Measurements from ENCODE around the gene XXYLT1. TPM values are rescaled to one million over a fixed set of nuclear protein-coding genes. Genes with fewer than 3 reads are reported as not detected.

XXYLT1 gene
- total RNA-seq, 4 donors from 2014 or later, result 9.6 to 17.7 (median 13.2) TPM

GRCh38 chr3:195153653-195154052 lies 117.3 kb downstream of the XXYLT1 start:
- no peak for TF ChIP-seq POLR2A (IDR thresholded peaks at IDR 0.05)
- TF ChIP-seq EP300 (IDR thresholded peaks at IDR 0.05), result no peak
- TF ChIP-seq CTCF (IDR thresholded peaks at IDR 0.05), result no peak
- Histone ChIP-seq H3K27me3 (no peaks in the 10 kb centered on the region), H3K36me3 (no peaks in the 10 kb centered on the region), H3K9me3 (no peaks in the 10 kb centered on the region), H3K4me1 (peaks cover 0 to 51% (median 25%) of the 10 kb centered on the region in 4 donors), H3K4me3 (no peak overlapping the region), H3K27ac (peak overlapping the region in 3 of 4 donors; percentile 55 to 64 (median 63))
- no peak for DNase-seq (ENCODE audit: low spot score in 2 of 2)
- WGBS, 2 donors, result 77 to 78% methylated on average over 8 of the region's 8 CpGs

GRCh38 chr3:195153130-195153529 lies 117.8 kb downstream of the XXYLT1 start:
- Histone ChIP-seq H3K4me1 (peaks cover 0 to 51% (median 25%) of the 10 kb centered on the region in 4 donors), H3K9me3 (no peaks in the 10 kb centered on the region), H3K27me3 (no peaks in the 10 kb centered on the region), H3K36me3 (no peaks in the 10 kb centered on the region), H3K27ac (peak overlapping the region in 3 of 4 donors; percentile 26 to 55 (median 43)), H3K4me3 (no peak overlapping the region)
- DNase-seq (ENCODE audit: low spot score in 2 of 2), result no peak
- TF ChIP-seq CTCF (IDR thresholded peaks at IDR 0.05) (no peak), POLR2A (IDR thresholded peaks at IDR 0.05) (no peak), EP300 (IDR thresholded peaks at IDR 0.05) (no peak)
- 52 to 59% methylated on average over 7 of the region's 7 CpGs for WGBS, 2 donors

GRCh38 chr3:195151866-195152541 lies 119.0 kb downstream of the XXYLT1 start:
- Histone ChIP-seq H3K27me3 (no peaks in the 10 kb centered on the region), H3K4me1 (peaks cover 0 to 59% (median 25%) of the 10 kb centered on the region in 4 donors), H3K27ac (peak overlapping the region in 2 of 4 donors; percentile 26 to 55), H3K9me3 (no peaks in the 10 kb centered on the region), H3K36me3 (no peaks in the 10 kb centered on the region), H3K4me3 (no peak overlapping the region)
- TF ChIP-seq CTCF (IDR thresholded peaks at IDR 0.05) (no peak), POLR2A (IDR thresholded peaks at IDR 0.05) (no peak), EP300 (IDR thresholded peaks at IDR 0.05) (no peak)
- 75 to 78% methylated on average over 11 of the region's 11 CpGs for WGBS, 2 donors
- DNase-seq (ENCODE audit: low spot score in 2 of 2), result no peak

- 81% methylated on average over 3 of the region's 3 CpGs for WGBS, 2 donors
These were observed 119.6 kb downstream of the XXYLT1 start for GRCh38 chr3:195151402-195151801.

More at GRCh38 chr3:195151402-195151801, 119.6 kb downstream of the XXYLT1 start:
- H3K4me1 ChIP-seq, result peaks cover 0 to 59% (median 25%) of the 10 kb centered on the region in 4 donors
- H3K36me3 ChIP-seq, result no peaks in the 10 kb centered on the region
- H3K4me3 ChIP-seq, result no peak overlapping the region
- no peaks in the 10 kb centered on the region for H3K27me3 ChIP-seq
- no peak for DNase-seq (ENCODE audit: low spot score in 2 of 2)
- TF ChIP-seq POLR2A (IDR thresholded peaks at IDR 0.05) (no peak), EP300 (IDR thresholded peaks at IDR 0.05) (no peak), CTCF (IDR thresholded peaks at IDR 0.05) (no peak)
- peak overlapping the region in 1 of 4 donors; percentile 55 for H3K27ac ChIP-seq
- no peaks in the 10 kb centered on the region for H3K9me3 ChIP-seq

Measured in tibial nerve (tissue), 4 donors.